DMS79 (cell line): ENCODE measurements around the gene KCNK15.
"Not testable (repeated sequence)": the region's sequence is repeated elsewhere in the genome, so short reads cannot be mapped to it uniquely, and the experiment has no call there.

Experiments used
- DNase-seq: peaks from one replicate; lab custom pipeline; 2025; lab: John Stamatoyannopoulos, UW

KCNK15 gene

DNA sequence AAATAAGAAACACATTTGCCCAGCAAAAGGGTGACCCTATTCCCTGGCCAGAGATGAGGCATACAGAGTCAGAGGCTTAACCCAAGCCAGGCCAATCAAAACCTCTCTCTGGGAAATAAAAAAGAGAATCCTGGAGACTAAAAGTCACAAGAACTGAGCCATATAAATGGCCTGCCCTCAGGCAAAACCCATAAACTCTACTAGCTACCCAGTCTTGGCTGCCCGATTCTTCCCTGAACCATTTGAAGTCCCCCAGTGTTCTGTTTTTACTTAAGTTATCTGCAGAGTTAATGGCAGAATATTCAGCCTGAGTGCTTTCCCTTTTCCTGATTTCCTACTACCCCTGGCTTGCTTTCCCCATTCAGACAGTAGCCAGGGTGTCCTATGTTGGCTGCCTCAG is 13.9 kb downstream of the KCNK15 start:
- no peak for DNase-seq

DNA sequence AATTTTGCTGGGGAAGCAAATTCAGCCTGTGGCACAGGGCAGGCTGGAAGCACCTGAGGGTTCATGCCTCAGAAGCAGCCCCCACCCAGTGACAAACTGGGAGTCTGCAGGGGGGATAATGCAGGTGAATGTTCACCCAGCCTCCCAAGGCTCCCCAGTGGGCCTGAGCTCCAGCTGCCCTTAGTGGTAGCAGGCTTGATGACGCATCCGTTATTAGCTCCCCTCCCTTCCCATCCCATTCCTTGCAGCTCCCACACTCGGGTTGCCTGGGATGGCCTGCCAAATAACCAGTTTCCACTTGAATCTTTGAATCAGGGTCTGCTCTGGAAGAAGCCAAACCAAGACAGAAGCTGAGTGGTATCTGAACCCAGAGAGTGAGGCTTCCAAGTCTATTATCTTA is 15.8 kb downstream of the KCNK15 start:
- no peak for DNase-seq

DNA sequence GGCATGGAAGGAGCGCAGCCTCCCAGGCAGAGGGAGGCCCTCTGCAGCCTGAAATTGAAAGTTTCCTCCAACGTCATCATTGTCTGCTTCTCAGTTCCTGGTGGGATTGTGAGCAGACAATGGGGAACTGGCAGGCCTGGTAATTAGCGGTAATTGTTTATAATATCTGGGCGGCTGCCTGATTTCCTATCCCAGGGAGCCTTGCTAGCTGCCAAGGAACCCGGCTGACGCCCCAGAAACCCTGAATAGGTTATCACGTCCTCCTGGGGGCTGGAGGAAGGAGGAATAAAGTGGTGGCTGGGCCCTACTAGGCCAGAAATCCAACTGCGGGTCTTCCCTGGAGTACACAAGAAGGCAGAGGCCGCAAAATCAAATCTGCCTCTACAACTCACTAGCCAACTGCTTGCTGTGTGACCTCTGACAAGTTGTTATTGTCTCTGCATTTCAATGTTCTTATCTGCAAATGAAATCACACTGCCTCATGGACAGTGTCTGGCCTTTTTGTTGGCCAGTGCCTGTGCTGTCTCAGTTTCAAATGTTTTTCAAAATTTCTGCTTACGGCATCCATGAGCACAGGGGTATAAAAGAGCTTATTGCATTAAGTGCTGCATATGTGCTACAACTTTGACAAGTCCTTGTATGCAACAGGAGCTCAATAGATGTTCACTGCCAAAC is 16.9 kb downstream of the KCNK15 start:
- no peak for DNase-seq

DNA sequence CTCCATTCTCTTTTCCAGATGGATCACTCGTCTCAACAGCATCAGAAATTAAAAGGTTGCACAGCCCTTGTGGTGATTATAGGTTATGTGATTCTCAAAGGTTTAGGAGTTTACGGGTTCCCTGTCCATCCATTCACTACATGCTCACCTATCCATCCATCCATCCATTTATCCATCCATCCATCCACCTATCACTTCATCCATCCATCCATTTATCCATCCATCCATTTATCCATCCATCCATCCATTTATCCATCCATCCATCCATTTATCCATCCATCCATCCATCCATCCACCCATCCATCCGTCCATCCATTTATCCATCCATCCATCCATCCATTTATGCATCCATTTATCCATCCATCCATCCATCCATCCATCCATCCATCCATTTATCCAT is 18.1 kb downstream of the KCNK15 start:
- DNase-seq: not testable (repeated sequence)

DNA sequence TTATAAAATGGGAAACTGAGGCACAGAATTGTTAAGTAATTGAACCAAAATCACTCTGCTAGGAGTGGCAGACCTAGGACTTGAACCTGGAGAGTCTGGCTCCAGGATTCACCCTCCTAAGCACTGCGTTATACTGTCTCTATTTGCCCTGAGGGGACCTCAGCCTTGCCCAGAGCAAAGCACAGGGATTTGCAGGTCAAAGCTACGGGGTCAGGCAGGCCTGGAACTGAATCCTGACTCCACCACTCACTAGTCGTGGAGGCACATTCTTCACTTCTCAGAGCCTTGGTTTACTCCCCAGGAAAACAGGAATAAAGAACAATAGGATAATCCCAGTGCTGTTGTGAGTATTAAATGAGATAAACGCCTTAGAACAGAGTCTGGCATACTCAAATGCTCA is 19.4 kb downstream of the KCNK15 start:
- no peak for DNase-seq

DNA sequence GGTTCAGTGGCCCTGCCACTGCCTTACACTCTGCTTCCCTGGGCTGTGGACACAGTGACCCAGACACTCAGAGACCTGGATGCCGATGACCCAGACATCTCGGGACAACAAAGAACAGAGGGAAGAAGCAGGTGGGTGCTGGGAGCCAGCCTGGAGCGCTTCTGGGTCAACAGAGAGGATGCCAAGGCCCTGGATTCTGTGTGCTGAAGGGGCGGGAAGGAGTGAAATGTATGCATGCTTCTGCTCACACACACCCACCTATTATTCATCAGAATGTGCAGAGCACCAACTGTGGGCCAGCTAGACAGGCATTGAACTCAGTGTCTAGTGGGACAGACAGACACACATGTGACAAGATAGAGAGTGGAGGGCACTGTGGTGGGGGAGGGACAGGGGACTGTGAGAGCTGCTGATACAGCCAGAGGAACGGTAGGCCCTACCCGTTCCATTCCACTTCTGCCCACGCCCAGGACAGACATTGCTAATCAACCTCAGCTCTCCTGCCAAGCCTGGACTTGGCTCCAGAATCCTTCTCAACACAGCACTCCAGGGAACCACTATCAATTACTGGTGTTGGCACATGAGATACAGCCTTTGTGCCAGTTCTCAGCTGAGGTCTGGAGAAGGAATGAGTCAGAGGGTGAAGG is 20.2 kb downstream of the KCNK15 start:
- no peak for DNase-seq

DNA sequence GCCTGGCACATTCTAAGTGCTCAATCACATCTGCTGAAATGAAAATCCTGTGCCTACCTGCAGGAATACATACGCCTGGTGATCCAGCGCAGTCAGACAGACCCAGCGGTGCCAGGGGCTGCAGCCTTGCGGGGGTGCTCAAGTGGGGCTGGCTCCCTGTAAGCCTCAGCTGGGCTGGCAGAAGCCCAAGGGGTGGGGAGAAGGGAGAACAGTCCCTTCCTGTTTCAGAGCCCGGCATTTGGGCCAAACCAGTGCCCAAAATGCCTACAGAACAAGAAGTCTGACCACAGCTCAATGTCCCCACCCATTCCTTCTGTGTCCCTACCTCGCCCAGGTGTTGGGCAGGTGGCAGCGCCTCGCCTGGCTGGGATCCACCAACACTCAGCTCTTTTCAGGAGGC is 22.6 kb downstream of the KCNK15 start:
- no peak for DNase-seq

DNA sequence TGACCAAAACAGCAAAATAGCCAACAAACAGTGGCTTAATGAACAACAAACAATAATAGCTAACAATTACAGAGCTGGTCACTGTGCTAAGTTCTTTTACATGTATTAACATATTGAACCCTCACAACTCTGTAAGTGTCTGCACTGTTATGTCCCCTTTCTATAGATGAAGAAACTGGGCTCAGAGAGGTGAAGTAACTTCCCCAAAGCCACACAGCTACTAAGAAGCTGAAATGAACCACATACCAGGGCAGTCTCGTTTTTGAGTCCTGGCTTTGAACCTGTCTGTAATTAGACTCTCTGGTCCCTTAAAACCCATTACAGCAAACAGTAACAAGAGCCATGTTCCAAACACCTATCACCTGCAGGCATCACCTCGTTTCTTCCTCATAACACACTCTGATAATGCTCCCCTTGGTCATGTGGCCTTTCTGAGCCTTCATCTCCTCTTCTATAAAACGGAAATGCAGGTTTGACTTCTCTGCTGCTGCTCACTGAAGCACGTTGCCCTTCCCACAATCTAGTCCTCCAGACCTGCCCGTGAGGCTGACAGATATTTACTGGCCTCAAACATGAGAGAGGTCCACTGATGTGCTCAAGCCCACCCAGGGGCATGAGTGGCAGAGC is 23.3 kb downstream of the KCNK15 start:
- DNase-seq: no peak

DNA sequence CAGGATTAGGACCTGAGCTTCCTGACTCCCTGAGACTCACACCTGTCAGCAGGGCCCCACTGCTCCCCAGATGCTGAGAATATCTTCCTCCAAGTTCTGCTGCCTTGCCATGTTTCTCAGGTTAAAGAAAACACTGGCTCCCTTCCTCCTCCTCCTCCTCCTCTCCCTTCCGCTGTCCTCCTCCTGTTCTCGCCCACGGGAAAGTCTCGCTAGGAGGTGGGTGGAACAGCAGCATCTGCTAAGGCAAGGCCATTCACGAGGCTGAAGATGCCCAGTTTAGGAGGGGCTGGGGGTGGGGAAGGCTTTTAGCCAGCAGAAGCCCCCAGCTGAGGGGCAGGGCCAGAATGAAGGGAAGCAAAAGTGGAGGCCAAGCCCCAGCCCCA is 23.8 kb downstream of the KCNK15 start:
- no peak for DNase-seq

DNA sequence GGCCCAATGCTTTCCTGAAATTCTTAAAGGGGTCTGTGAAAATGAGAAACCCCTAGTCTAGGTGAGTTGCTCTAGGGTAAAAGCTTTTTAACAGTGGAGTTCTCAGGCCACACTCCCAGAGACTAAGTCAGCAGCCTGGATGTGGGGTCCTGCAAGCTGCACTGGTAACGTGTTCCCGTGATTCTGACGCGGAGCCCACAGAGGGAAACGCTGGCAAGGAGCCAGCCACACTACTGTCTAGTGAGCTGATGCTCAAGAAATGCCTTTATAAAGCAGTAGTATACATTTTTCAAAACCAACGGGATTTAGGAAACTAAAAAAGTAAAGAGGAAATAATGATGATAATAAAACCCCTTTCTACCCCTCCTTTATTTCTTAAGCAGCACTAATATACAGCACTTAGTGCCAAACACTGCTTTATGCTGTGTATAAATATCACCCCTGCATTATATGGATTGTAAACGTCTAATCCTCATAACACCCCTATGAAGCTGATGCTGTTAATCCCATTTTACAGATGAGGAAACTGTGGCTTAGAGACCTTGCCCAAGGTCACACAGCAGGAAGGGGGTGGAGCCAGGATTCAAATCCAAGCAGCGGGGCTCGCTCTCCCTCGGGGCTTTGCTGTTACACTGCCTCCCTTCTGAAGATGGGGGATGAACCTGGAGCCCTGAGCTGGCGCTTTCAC is 25.0 kb downstream of the KCNK15 start:
- no peak for DNase-seq

DNA sequence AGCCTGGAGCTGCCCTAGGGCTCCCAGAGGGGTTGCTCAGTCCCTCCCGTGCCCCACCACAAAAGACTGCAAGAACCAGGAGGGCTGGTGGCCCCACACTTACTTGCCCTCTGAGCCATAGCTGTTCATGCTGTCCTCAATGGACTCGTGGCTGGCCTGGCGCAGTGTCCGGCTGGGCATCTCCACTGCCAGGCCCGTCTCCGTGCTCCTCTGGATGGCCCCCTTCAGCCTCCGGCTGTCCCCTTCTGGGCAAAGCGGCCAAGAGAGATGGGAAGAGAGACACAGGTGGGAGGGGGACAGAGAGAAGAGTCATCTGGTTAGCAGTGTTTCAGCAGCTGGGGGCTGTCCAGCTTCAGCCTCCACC is 25.5 kb downstream of the KCNK15 start:
- DNase-seq: no peak

DNA sequence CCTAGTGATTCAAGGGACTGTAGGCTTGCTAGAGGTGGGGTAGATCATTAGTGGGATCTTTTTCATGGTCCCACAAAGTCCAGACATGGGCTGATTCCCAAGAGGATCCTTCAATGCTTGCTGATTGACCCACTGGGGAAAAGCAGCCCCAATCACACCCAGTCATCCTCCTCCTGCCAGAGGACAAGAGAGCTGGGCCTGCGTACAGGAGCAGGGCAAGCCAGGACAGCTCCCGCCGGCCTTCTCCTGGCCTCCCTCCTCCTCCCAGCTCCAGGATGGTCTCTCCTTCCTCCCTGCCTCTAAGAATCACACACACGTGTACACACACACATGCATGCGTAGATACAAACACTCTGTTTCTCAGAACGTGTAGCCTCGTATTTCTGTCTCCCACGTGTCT is 27.0 kb downstream of the KCNK15 start:
- no peak for DNase-seq

DNA sequence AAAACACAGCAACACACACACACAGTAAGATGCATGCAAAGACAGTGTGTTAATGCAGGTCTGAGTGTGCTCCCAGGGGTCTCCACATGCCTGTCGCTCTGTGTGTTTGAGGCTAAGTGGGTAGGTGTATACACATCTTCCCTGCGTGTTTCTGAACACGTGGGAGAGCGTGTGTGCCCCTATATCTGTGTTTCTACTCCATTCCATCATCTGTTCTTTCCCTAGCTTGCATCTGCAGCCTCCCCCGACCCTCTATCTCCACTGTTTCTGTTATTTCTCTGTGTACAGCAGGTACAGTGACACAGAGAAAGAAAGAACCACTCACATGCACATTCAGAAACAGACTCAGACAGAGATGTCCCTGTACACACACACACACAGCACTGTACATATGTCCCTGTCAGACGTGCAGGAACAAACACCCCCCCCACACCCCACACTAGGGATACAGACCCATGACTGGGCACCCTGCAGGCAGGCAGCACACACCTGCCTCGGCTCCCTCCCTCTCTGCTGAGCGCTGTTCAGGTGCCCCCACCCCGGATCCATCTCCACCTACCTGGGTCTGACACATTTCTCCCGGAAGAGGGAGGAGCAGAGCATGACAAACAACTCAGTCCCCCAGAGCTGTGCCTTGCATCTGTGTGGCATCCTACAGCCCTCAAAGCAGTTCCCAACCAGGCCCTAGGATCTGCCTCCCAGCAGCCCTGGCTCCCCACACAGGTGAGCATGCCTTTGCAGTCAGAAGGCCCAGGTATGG is 27.6 kb downstream of the KCNK15 start:
- DNase-seq: no peak

DNA sequence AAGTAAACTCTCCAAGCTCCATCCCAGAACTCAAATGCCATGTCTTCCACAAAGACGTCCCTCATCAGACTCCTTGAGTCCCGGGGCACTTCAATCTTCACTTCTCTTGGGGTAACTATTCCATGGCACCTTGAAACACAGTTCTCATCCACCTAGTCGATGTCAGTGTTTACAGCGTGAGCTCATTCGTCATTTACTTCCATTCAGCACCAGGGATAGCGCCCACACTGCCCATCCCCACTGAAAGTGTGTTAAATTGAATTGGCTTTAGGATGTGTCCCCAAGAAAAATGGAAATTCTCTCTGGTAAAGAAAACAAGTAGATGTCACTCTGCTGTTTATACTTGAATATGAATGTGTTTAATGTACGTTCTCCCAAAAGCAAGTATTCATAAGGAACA is 31.3 kb downstream of the KCNK15 start:
- DNase-seq: no peak

DNA sequence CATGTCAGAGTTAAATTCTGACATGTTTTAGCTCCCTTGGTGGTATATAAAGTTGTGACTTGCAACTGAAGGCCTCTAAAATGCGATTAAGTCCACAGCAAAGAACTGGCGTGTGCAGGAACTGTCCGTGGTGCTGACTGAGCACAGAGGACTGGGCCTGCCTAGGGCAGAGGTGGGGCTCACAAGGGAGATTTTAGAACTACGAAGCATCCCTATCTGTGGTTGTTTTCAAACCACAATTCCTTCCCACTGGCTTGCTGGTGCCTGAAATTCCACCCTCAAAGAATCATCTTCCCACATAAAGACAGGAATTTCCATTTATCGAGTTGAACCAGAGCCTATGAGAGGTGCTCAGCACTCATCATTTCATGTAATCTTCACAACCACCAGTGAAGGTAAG is 34.6 kb downstream of the KCNK15 start:
- DNase-seq: no peak

DNA sequence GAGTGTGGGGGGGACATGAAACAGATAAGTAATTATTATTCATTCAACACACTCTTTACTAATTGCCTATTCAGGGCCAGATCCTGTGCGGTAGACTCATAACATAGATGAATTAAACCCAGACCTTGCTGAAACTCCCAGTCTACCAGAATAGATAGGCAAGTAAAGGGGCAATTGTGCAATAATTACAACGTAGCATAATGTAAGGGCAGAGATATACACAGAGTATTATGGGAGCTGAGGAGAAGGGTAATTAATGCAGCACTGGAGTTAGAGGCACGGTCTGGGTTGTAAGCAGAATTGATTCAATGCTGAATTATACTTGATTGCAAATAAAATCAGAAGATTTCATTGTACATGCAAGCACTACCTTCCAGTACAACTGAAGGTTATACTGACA is 35.5 kb downstream of the KCNK15 start:
- DNase-seq: no peak

DNA sequence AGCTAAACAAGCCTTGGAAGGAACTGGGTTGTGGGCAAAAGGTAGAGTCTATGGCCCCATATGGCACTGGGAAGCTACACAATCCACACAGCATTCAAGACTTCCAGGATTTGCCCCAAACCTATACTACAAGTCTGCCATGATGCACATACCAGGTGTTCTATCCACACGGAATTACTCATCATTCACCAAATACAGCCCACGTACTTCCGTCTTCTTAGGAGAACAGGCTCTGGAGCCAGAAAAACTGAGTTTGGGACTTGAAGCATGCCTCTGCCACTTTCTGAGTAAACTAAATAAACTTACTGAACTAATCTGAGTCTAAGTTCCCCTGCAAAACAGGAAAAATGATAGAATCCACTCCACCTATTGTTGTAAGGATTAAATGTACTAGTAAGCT is 36.1 kb downstream of the KCNK15 start:
- no peak for DNase-seq

DNA sequence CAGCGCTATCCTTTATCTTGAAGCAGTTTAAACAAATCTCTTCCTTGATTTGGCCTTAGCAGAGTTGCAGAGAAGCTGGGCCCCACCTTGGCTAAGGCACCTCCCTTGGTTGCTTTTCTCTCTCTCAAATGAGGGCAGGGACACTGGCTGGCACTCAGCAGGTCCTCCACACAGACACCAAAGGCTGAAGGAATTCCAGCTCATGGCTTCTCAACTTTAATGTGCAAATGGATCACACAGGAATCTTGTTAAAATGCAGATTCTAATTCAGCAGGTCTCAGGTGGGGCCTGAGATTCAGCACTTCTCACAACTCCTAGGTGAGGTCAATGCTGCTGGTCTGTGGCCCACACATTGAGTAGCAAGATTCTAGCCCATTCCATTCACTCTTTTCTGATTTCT is 39.0 kb downstream of the KCNK15 start:
- no peak for DNase-seq

DNA sequence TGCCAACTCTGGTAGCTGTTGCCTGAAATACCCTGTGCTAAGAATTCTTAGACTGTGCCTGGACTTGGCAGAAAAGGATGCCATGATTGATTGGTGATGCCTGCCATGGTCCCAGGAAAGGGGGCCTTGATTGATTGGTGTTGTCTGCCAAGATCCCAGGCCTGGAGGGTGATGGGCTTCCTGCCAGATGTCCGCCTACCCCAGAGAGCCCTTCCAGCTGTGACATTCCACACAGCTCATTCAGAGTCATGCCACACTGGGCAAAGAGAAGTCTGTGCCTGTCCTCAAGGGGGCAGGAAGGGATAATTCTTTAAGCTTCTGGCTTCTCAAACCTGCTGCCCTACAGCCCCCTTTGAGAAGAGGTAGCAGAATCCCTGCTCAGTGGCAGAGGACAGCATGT is 40.1 kb downstream of the KCNK15 start:
- no peak for DNase-seq

DNA sequence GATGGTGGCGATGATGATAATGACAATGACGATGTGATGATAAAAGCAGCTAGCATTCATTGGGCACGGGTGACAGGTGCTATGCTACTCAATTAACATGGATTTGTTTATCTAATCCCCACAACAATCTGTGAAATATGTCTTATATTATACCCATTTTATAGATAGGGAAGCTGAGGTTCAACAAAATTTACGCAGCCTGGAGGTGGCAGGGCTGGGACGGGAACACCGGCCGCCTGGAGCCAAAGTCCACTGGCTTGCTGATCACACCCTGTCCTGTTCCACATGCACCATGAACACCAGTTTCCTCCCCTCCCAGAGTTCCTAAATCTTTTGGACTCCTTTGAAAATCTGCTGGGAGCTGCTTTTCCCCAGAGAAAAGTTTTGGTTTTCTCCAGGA is 41.6 kb downstream of the KCNK15 start:
- no peak for DNase-seq

DNA sequence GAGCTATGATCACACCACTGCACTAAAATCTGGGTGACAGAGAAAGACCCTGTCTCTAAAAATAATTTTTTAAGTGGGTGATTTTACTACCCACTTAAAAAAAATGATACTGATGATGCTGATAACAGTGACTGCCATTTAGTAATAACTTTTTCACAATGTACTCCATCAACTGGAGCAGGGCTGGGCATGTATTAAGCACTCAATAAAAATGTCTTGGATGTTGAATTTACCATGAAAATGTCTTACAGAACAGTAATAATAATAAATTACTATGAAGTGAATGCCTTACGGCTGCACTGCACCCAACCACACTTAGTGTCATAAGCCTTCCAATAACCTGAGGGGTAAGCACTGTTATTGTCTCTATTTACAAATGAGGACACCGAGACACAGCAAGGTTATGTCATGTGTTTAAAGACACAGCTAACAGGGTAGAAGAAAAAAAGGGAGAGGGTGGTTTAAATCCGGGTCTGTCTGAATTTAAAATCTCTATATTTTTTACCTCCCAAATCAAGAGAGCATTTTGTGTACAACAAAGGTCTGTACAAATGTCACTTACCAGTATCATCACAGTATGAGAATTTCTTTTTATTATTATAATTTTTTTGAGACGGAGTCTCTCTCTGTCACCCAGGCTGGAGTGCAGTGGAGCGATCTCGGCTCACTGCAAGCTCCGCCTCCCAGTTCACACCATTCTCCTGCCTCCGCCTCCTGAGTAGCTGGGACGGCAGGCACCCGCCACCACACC is 43.2 kb downstream of the KCNK15 start:
- no peak for DNase-seq
